ENCODE data around the gene ADCY4. TPM values are rescaled to one million over a fixed set of nuclear protein-coding genes. Genes with fewer than 3 reads are reported as not detected.

Gene ADCY4
- total and polyA plus RNA-seq, 2 donors: 1.9 to 17.6 TPM

DNA sequence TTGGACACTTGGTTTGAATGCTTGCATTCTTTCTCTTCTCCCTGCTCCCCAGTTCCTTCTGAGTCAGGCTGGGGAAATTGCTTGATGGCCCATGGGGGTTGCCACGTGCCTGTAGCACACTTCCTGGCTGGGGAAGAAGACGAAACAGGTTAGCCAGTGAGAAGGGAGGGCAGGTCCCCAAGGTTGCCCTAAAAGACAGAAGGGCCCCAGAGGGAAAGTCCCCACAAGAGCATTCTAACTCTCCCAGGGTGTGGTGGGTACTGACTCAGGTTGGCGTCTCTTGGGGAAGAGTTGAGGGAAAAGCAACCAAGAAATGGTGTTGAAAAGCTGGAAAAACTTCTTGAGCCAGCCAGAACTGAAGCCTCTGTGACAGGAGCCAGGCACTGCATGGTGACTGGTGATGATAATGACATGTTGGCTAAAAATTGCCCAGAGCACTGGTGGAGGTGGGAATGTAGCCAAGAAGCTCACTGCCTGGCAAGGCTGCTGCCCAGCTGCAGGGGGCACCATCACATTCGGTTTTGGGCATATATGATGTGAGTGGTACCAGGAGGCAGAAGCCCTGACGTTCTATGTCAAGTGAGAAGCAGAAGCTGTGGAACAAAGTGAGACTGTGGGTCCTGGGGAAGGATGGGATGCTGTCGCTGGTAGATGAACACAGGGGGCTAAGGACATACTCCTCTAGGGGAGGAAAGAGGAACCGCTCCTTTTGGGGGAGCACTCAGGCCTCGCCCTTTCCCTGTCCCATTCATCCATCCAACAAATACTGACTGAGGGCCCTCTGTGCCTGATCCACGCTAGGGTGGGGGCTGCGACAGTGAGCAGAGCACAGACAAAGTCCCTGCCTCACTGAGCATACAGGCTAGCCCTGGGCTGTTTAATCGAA, 55.3 kb downstream of the ADCY4 start:
- peaks cover 0 to 17% of the 10 kb centered on the region in 2 donors for H3K4me1 ChIP-seq (ENCODE audit: control insufficient read depth in 2 of 2, insufficient read depth in 2 of 2, low read length in 2 of 2)
- no peaks in the 10 kb centered on the region for H3K9me3 ChIP-seq (ENCODE audit: control insufficient read depth in 2 of 2, insufficient read depth in 1 of 2, low read length in 1 of 2)
- no peak overlapping the region for H3K27ac ChIP-seq (ENCODE audit: low read depth in 1 of 2, low read length in 1 of 2)
- peak in 1 of 9 donors; percentile 35 for DNase-seq (ENCODE audit: low read depth in 6 of 9, low spot score in 9 of 9)
- no peaks in the 10 kb centered on the region for H3K27me3 ChIP-seq (ENCODE audit: control insufficient read depth in 2 of 2, insufficient read depth in 1 of 2, low read length in 1 of 2)
- WGBS: 76% methylated on average over 11 of the region's 11 CpGs
- H3K4me3 ChIP-seq (ENCODE audit: low read length in 2 of 2): no peak overlapping the region
- no peaks in the 10 kb centered on the region for H3K36me3 ChIP-seq (ENCODE audit: control insufficient read depth in 2 of 2, insufficient read depth in 2 of 2, low read length in 1 of 2)

DNA sequence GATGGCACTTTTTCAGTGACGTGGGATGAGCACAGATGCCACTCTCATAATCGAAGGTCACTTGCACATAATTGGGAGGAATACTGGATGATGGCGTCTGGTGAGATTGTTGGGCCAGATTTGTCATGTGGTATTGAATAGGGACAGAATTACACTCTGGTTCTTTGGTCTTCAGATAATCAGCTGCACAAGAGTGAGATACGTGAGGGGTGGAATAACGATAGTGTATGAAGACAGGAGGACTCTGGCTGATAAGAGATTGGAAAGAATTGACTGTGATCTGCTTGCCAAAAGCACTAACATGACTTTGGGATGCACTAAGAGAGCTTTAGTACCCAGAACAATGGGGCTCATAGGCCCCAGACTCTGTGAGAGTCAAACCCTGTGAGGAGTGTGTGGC, 56.4 kb downstream of the ADCY4 start:
- H3K9me3 ChIP-seq (ENCODE audit: control insufficient read depth in 2 of 2, insufficient read depth in 1 of 2, low read length in 1 of 2): no peaks in the 10 kb centered on the region
- no peak overlapping the region for H3K4me3 ChIP-seq (ENCODE audit: low read length in 2 of 2)
- H3K36me3 ChIP-seq (ENCODE audit: control insufficient read depth in 2 of 2, insufficient read depth in 2 of 2, low read length in 1 of 2): no peaks in the 10 kb centered on the region
- peaks cover 0 to 26% of the 10 kb centered on the region in 2 donors for H3K4me1 ChIP-seq (ENCODE audit: control insufficient read depth in 2 of 2, insufficient read depth in 2 of 2, low read length in 2 of 2)
- DNase-seq (ENCODE audit: low read depth in 6 of 9, low spot score in 9 of 9): no peak
- no peaks in the 10 kb centered on the region for H3K27me3 ChIP-seq (ENCODE audit: control insufficient read depth in 2 of 2, insufficient read depth in 1 of 2, low read length in 1 of 2)
- H3K27ac ChIP-seq (ENCODE audit: low read depth in 1 of 2, low read length in 1 of 2): no peak overlapping the region
- WGBS: 98% methylated on average over 5 of the region's 5 CpGs

DNA sequence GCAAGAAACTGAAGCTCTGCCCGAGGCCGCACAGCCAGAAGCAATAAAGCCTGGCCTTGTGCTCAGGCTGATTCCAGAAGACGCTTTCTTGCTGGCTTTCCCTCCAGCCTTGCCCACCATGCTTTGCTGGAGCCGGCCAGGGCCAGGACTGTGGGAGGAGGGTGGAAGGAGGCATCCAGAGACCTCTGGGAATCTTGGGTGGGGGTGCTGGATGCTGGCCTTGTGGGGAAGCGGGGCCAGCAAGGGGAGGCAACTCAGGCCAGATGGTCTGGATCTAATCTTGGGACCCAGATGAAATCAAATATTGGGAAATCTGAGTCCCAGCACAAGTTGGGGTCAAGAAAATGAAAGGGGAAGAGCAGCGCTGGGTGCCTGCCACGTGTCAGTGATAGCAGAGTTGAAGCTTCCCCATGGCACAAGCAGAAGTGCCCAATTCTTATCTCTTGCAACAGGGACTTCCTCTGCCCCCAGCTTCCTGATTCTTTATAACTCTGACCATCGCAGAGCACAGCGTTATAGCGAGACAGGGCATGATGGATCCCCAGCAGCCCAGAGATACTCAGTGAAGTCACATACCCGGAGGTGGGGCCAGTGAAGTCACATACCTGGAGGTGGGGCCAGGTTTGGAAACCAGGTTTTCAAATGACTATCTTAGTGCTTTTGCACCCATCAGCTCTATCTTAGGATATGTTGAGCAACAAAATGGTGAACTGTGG, 57.1 kb downstream of the ADCY4 start:
- 68% methylated on average over 11 of the region's 11 CpGs for WGBS
- no peak for DNase-seq (ENCODE audit: low read depth in 6 of 9, low spot score in 9 of 9)
- Histone ChIP-seq H3K9me3 (ENCODE audit: control insufficient read depth in 2 of 2, insufficient read depth in 1 of 2, low read length in 1 of 2) (no peaks in the 10 kb centered on the region), H3K4me3 (ENCODE audit: low read length in 2 of 2) (no peak overlapping the region), H3K27ac (ENCODE audit: low read depth in 1 of 2, low read length in 1 of 2) (no peak overlapping the region), H3K4me1 (ENCODE audit: control insufficient read depth in 2 of 2, insufficient read depth in 2 of 2, low read length in 2 of 2) (peaks cover 0 to 26% of the 10 kb centered on the region in 2 donors), H3K27me3 (ENCODE audit: control insufficient read depth in 2 of 2, insufficient read depth in 1 of 2, low read length in 1 of 2) (no peaks in the 10 kb centered on the region), H3K36me3 (ENCODE audit: control insufficient read depth in 2 of 2, insufficient read depth in 2 of 2, low read length in 1 of 2) (no peaks in the 10 kb centered on the region)

DNA sequence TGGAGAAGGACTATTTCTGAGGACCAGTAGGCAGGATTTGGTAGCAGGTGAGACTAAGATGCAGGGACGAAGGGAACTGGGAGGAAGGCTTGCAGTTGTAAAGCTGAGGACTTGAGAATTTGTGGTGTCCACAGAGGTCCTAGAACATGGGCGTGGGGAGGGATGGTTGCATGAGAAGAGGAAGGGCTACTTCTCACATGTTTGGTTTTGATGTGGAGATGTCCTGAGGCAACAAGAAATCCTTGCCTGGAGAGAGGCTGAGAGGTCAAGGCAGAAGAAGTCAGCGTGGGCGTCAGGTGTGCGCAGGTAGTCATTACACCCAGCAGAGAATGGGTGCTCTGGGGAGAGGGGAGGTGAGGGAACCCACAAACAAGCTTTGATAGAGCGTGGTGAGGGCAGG, 57.8 kb downstream of the ADCY4 start:
- no peak overlapping the region for H3K4me3 ChIP-seq (ENCODE audit: low read length in 2 of 2)
- H3K27me3 ChIP-seq (ENCODE audit: control insufficient read depth in 2 of 2, insufficient read depth in 1 of 2, low read length in 1 of 2): no peaks in the 10 kb centered on the region

DNA sequence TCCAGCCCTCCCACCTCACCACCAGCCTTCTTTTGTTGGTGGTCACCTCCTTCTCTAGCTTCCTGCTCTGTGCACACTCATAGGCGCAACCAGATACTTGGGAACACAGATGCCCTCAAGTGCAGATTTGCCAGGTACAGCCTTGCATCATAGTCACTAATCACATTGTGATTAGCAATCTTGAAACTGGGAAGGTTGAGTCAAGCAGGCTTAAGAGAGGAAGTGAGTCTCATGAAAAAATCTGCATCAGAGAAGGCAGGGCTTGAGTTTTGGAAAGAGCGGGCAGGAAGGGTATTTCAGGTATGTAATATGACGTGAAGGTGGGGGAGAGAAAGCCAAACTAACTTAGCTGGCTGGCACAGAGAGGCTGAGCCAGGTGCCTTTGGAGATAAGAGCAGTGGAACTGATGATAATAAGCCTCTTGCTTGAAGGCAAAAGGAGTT, 60.7 kb downstream of the ADCY4 start:
- Histone ChIP-seq H3K4me1 (ENCODE audit: control insufficient read depth in 2 of 2, insufficient read depth in 2 of 2, low read length in 2 of 2) (peaks cover 11 to 35% of the 10 kb centered on the region in 2 donors), H3K27ac (ENCODE audit: low read depth in 1 of 2, low read length in 1 of 2) (peak overlapping the region; percentile 56 to 62), H3K36me3 (ENCODE audit: control insufficient read depth in 2 of 2, insufficient read depth in 2 of 2, low read length in 1 of 2) (peaks cover 1 to 3% of the 10 kb centered on the region in 2 donors), H3K9me3 (ENCODE audit: control insufficient read depth in 2 of 2, insufficient read depth in 1 of 2, low read length in 1 of 2) (no peaks in the 10 kb centered on the region), H3K4me3 (ENCODE audit: low read length in 2 of 2) (no peak overlapping the region), H3K27me3 (ENCODE audit: control insufficient read depth in 2 of 2, insufficient read depth in 1 of 2, low read length in 1 of 2) (no peaks in the 10 kb centered on the region)
- DNase-seq (ENCODE audit: low read depth in 6 of 9, low spot score in 9 of 9): peak in 2 of 9 donors; percentile 24 to 52
- WGBS: 91% methylated on average over 3 of the region's 3 CpGs

More for the DNA sequence above, 57.8 kb downstream of the ADCY4 start:
- WGBS: 97% methylated on average over 6 of the region's 6 CpGs
- Histone ChIP-seq H3K9me3 (ENCODE audit: control insufficient read depth in 2 of 2, insufficient read depth in 1 of 2, low read length in 1 of 2) (no peaks in the 10 kb centered on the region), H3K4me1 (ENCODE audit: control insufficient read depth in 2 of 2, insufficient read depth in 2 of 2, low read length in 2 of 2) (peaks cover under 1 to 30% of the 10 kb centered on the region in 2 donors), H3K27ac (ENCODE audit: low read depth in 1 of 2, low read length in 1 of 2) (no peak overlapping the region), H3K36me3 (ENCODE audit: control insufficient read depth in 2 of 2, insufficient read depth in 2 of 2, low read length in 1 of 2) (no peaks in the 10 kb centered on the region)
- DNase-seq (ENCODE audit: low read depth in 6 of 9, low spot score in 9 of 9): no peak

DNA sequence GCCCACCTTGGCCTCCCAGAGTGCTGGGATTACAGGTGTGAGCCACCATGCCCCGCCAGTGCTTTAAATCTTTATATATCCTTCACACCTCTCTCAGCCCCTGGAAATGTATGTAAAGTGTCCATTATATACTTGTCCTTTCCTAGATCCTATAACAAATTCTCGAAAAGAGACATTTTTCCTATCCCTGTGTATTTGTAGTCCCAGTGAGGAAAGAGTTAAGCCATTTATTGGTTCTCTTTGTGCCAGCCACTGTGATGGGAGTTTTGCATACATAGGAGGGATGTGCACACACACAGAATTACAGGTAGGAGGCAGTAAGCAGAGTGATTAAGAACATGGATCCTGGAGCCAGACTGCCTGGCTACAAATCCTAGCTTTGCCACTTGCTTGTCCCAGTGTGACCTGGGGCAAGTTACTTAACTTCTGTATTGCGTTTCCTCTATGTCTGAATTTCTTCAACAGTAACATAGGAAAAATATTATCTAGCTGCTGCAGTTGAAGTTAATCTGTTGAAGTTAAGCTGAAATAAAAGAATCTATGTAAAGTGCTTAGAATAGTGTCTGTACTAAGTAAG, 61.4 kb downstream of the ADCY4 start:
- 84% methylated on average over 3 of the region's 3 CpGs for WGBS
- Histone ChIP-seq H3K4me3 (ENCODE audit: low read length in 2 of 2) (no peak overlapping the region), H3K27me3 (ENCODE audit: control insufficient read depth in 2 of 2, insufficient read depth in 1 of 2, low read length in 1 of 2) (no peaks in the 10 kb centered on the region), H3K27ac (ENCODE audit: low read depth in 1 of 2, low read length in 1 of 2) (no peak overlapping the region), H3K36me3 (ENCODE audit: control insufficient read depth in 2 of 2, insufficient read depth in 2 of 2, low read length in 1 of 2) (peaks cover 5 to 6% of the 10 kb centered on the region in 2 donors), H3K4me1 (ENCODE audit: control insufficient read depth in 2 of 2, insufficient read depth in 2 of 2, low read length in 2 of 2) (peaks cover 11 to 30% of the 10 kb centered on the region in 2 donors), H3K9me3 (ENCODE audit: control insufficient read depth in 2 of 2, insufficient read depth in 1 of 2, low read length in 1 of 2) (no peaks in the 10 kb centered on the region)
- no peak for DNase-seq (ENCODE audit: low read depth in 6 of 9, low spot score in 9 of 9)

DNA sequence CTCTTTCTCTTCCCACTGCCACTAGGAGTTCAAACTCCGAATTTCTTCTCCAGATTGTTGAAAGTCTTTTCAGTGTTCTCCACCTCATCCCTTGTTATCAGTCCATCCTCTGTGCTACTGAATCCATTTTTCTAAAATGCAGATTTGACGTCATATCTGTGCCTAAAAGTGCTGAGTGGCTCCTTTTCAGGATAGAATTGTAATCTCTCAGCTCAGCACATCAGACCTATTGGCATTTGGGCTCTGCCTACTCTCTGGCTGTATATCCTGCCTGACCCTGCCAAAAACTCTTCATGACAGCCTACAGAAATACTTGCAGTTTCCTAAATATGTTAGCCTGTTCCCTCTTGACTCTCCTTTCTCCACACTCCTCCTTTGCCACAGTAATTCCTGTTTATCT, 62.4 kb downstream of the ADCY4 start:
- Histone ChIP-seq H3K9me3 (ENCODE audit: control insufficient read depth in 2 of 2, insufficient read depth in 1 of 2, low read length in 1 of 2) (no peaks in the 10 kb centered on the region), H3K27me3 (ENCODE audit: control insufficient read depth in 2 of 2, insufficient read depth in 1 of 2, low read length in 1 of 2) (no peaks in the 10 kb centered on the region), H3K27ac (ENCODE audit: low read depth in 1 of 2, low read length in 1 of 2) (no peak overlapping the region), H3K4me1 (ENCODE audit: control insufficient read depth in 2 of 2, insufficient read depth in 2 of 2, low read length in 2 of 2) (peaks cover 11 to 27% of the 10 kb centered on the region in 2 donors), H3K4me3 (ENCODE audit: low read length in 2 of 2) (no peak overlapping the region), H3K36me3 (ENCODE audit: control insufficient read depth in 2 of 2, insufficient read depth in 2 of 2, low read length in 1 of 2) (peaks cover 5 to 9% of the 10 kb centered on the region in 2 donors)
- WGBS: 96% methylated on average over 2 of the region's 2 CpGs
- no peak for DNase-seq (ENCODE audit: low read depth in 6 of 9, low spot score in 9 of 9)

DNA sequence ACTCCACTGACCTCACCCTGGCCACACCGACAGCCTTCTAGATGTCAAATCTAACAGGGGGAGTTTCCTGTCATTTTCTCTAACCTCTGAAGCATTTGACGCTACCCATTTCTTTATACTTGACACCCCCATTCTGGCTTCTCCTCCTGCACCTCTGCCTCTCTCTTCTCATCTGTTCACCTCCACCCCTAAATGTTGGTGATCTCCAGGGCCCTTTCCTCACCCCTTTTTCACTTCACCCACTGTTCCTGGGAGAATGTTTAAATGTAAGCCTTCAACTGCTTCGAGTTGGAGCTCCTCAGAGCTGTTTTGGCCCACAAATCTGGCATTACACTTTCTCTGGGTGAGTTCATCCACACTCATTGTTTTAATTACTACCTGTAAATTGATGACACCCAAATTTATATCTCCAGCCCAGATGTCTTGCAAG, 63.0 kb downstream of the ADCY4 start:
- Histone ChIP-seq H3K36me3 (ENCODE audit: control insufficient read depth in 2 of 2, insufficient read depth in 2 of 2, low read length in 1 of 2) (peaks cover 5 to 13% of the 10 kb centered on the region in 2 donors), H3K27me3 (ENCODE audit: control insufficient read depth in 2 of 2, insufficient read depth in 1 of 2, low read length in 1 of 2) (no peaks in the 10 kb centered on the region), H3K9me3 (ENCODE audit: control insufficient read depth in 2 of 2, insufficient read depth in 1 of 2, low read length in 1 of 2) (no peaks in the 10 kb centered on the region), H3K27ac (ENCODE audit: low read depth in 1 of 2, low read length in 1 of 2) (peak overlapping the region; percentile 79 to 99), H3K4me3 (ENCODE audit: low read length in 2 of 2) (peak overlapping the region; percentile 67 to 83), H3K4me1 (ENCODE audit: control insufficient read depth in 2 of 2, insufficient read depth in 2 of 2, low read length in 2 of 2) (peaks cover 11 to 26% of the 10 kb centered on the region in 2 donors)
- no peak for DNase-seq (ENCODE audit: low read depth in 6 of 9, low spot score in 9 of 9)
- 22% methylated on average over 3 of the region's 3 CpGs for WGBS

Measured in thymus (tissue), 11 donors.